Measurements from ENCODE around the gene HSPB2.

GRCh38 chr11:111886032-111886431 is 26.5 kb upstream of the HSPB2 start:
- TF ChIP-seq POLR2A (IDR thresholded peaks at IDR 0.05; ENCODE audit: borderline replicate concordance, extremely low read depth, insufficient read depth, insufficient read length): no peak
- TF ChIP-seq, protein P1, sequence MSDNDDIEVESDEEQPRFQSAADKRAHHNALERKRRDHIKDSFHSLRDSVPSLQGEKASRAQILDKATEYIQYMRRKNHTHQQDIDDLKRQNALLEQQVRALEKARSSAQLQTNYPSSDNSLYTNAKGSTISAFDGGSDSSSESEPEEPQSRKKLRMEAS (IDR thresholded peaks at IDR 0.05): no peak
